ENCODE results near the gene TM9SF4.

The TM9SF4 gene

GRCh38 chr20:32130965-32131364 is 21.5 kb downstream of the TM9SF4 start:
- DNase-seq, result no peak

DNA sequence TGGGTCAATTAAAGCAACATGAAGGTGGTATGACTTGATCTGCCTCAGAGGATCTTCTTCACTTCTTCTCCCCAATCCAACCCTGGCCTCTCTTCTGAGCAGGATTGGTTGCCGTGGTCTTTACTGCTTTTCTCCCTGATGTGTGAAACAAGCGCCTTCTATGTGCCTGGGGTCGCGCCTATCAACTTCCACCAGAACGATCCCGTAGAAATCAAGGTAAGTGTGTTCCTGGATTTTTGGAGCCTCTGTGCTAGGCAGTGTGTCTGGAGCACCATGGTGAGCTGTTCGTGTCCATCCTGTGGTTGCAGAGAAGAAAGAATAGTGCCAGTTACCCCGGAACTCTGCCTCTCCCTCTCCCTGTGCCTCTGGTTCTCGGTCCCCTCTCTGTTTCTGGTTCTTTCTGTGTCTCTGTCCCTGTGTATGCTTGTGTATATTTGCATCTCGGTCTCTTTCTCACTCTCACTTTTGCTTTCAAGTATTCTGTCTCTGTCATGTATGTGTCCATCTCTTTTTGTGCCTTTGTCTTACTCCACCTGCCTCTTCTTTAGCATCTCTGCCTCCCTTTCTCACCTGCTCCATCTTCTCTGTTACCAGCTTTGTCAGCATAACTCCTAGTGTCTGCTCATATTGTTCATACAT is 23.5 kb downstream of the TM9SF4 start:
- no peak for DNase-seq

DNA sequence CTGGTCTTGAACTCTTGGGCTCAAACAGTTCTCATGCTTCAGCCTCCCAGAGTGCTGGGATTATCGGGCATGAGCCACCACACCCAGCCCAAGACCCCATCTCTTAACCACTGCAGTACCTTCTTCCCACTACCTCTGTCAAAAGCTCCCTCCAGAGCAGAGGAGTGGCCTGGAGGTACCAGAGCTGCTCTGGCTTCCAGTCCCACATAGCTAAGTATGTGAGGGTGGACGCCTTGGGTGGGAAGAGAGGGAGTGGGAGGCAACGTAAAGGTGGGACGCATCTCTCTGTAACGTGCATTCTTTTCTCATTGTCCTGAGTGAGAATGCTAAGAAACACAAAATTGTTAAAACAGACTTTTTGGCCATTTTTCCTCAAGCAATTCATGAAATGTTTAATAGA is 24.5 kb downstream of the TM9SF4 start:
- no peak for DNase-seq

GRCh38 chr20:32135983-32136515 is 26.5 kb downstream of the TM9SF4 start:
- no peak for DNase-seq

DNA sequence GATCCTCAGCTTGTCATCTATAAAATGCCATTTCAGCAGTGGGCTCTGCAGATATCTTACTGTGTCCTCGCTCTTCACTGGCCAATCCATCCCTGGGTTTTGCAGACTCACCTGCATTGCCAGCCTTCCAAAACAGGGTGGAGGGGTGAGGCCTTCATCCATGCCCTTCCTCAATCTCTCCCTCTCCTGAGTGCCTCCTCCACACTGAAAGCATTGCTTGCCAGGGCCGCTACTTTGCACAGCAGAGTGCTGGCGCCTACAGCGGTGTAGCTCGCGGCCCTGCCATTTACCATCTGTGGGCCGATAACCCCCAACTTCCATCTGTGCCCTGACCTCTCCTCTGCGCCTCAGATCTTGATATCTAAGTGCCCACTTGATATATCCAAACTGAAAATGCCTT is 29.4 kb downstream of the TM9SF4 start:
- no peak for DNase-seq

- DNase-seq, result no peak
Measured at GRCh38 chr20:32139947-32140346, 30.4 kb downstream of the TM9SF4 start.

DNA sequence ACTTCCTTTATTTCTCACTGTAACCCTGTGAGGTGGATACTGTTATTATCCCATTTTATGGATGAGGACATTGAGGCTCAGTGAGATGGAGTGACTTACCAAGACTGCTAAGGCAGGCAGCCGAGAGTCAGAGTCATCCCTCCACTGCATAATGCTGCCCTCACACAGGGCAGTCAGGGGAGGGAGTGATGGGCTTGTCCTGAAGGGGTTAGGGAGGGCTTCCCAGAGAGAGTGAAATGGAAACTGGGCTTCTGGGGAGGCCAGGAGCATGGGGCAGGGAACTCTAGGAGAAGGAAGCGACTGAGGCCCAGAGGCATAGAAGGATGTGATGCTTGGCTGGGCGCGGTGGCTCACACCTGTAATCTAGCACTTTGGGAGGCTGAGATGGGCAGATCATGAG is 31.1 kb downstream of the TM9SF4 start:
- no peak for DNase-seq

GRCh38 chr20:32141465-32141980 is 32.0 kb downstream of the TM9SF4 start:
- DNase-seq, result no peak

DNA sequence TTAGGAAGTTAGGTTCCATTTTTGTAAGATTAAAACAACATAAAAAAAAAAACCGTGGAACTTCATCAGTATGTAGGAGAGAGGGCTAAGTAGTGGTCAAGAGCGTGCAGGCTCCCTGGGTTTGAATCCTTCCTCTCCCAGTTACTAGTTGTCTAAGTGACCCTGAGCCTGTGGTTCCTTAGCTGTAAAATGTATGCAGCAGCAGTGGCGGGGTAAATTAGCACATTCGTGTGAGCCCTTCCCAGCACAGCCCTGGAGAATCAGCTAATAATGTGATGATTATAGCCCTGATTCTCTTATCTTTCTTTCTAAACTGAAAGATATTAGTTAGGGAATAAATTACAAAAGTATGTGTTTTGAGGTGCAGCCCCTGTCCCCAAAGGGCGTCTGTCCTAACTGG is 32.6 kb downstream of the TM9SF4 start:
- DNase-seq, result no peak

- DNase-seq, result no peak
Measured at GRCh38 chr20:32142991-32143390, 33.5 kb downstream of the TM9SF4 start.

DNA sequence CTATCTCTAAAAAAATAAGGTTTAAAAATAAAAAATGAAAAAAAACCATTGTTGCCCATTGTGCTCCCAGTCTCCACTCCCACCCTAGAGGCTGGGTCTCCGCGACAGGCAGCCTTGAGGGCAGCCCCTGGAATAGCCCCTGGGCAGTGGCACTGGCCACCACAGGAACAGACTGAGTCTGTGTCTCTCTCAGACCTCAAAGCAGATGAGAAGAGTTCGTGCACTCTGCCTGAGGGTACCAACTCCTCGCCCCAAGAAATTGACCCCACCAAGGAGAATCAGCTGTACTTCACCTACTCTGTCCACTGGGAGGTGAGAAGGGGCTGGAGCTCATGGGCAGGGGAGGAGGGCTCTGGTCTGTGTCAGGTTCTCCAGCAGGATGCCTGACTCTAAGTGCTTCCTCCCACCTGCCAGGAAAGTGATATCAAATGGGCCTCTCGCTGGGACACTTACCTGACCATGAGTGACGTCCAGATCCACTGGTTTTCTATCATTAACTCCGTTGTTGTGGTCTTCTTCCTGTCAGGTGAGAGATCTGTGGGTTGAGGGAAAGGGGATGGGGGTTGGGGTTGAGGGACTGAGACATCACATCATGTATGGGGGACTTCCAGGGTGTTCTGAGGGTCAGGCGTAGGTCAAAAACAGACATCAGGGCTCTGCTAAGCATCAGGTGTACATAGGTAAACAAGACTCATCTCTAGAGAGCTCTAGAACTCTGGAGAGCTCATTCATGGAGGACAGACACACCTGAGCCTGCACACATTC is 35.6 kb downstream of the TM9SF4 start:
- DNase-seq, result no peak

- DNase-seq, result no peak
Measured at GRCh38 chr20:32149566-32150170, 40.2 kb downstream of the TM9SF4 start.

DNA sequence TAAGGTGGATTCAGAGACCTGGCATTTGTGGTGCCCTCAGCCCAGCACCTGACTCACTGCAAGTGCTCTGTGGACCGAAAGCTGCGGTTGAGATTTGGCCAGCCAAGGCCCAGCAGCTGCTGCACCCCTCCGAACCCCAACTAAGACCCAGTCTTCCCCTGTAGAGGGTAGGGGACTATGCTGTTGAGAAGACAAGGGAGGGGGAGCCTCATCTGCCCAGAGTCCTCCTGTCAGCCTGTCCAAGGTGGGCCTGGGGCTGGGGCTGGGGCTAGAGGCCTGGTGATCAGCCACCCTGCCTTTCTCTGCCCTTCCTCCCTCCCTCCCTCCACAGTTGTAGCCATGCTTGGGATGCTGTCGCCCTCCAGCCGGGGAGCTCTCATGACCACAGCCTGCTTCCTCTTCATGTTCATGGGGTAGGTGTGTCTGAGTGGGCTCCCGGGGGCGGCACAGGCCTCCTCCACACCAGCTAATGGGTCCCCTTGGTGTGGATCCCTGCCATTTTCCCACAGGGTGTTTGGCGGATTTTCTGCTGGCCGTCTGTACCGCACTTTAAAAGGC is 40.9 kb downstream of the TM9SF4 start:
- DNase-seq, result no peak

DNA sequence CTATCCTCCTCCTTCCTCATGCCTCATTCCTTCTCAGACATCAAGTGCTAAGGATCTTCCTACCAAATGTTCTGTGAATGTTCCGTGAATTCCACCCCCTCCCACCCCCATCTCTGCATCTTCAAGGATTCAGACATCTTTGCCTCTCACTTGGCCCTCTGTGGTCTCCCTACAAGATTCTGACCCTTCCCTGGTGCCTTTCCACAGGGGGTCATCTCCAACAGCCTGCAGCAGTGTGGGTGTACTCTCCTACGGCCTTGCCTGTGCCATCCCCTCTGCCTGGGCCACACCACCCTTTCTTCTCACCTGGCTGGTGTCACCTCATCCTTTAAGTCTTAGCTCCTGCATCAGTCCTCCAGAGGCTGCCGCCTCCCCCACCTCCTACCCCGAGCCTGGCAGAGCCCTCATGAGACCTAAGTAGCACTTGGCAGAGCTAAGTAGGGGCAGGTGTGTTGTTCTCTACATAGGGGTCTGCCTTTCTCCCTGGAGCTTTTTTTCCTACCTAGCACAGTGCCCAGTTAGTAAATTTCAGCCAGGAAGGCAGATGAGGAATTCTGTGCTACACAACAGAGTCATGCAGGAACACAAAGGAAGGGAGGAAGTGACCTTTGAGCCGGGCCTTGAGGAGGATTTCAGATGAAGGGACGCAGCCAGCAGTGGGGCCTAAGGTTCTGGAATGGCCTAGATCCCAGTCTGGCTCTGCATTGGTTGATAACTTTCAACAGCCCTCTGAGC is 43.1 kb downstream of the TM9SF4 start:
- no peak for DNase-seq

- no peak for DNase-seq
Measured at GRCh38 chr20:32153156-32153665, 43.7 kb downstream of the TM9SF4 start.

DNA sequence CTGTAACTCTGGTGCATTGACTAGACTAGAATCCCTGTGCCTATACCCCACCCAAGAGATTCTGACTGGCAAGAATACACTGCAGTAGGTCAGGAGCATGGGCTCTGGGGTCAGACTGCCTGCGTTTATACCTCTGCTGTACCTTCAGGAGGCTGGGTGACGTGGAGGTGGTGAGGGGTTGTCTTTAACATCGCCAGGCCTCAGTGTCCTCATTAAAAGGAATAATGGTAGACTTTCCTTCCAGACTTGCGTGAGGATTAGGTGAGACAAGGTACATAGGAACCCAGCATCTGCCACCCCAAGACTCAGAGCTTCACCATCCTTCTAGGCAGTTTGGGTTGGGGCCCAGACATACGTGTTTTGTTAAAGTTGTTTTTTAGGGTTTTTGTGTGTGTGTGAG is 44.3 kb downstream of the TM9SF4 start:
- no peak for DNase-seq

DNA sequence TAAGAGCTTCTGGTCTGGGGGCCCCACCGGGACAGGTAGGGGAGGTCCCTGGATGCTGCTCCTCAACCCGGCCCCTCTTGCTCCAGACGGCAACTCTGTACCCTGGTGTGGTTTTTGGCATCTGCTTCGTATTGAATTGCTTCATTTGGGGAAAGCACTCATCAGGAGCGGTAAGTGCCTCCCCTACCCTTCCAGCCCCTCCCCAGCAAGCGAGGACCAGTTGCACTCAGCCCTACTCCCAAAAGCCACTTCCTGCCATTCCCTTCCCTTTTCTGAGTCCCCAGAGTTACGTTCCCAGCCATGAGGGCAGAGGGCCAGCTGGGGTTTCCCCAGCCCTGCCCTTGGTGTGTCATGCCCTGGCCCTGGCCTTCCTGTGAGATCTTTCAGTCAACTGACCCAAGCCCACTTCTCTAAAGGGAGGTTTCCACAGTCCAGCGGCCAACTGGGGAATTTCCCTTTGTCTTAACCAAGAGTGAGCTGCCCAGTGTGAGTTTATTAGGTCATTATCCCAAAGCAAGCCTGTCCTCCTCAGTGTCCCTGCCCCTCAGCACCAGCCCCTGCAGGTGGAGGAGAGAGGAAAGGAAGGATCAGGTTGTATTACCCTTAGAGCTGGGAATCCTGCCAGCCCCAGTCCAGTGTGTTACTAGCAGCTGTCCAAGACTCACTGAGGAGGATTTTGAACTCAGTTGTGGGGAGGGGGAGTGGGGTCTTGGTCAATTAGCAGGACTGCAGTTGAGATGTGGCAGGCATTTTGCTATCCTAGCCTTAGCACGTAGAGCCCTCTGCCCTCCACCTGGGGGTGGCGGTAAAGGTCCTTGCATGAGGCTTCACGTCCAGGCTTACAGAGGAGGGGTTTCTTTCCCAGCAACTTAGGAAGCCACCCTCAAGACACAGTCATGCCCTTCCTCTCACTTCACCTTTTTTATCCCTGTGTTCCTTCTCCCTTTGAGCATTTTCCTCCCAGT is 45.8 kb downstream of the TM9SF4 start:
- peak; percentile 87 for DNase-seq

GRCh38 chr20:32157611-32158010 is 48.1 kb downstream of the TM9SF4 start:
- DNase-seq, result no peak

DNA sequence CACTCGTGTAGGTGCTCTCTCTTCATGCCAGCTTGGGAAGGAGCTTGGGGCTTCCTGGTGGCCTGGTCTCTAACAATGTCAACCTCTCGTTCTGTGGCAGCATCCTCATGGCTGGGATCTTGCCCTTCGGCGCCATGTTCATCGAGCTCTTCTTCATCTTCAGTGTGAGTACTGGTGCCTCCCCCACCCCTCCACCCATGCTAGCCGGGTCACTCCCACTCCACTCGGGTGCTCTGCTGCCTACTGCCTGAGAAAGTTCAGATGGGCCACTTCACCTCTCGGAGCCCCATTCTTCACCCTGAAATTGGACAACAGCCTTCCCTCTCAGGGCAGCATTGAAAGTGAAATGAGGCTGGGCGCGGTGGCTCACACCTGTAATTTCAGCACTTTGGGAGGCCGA is 48.8 kb downstream of the TM9SF4 start:
- DNase-seq, result no peak

DNA sequence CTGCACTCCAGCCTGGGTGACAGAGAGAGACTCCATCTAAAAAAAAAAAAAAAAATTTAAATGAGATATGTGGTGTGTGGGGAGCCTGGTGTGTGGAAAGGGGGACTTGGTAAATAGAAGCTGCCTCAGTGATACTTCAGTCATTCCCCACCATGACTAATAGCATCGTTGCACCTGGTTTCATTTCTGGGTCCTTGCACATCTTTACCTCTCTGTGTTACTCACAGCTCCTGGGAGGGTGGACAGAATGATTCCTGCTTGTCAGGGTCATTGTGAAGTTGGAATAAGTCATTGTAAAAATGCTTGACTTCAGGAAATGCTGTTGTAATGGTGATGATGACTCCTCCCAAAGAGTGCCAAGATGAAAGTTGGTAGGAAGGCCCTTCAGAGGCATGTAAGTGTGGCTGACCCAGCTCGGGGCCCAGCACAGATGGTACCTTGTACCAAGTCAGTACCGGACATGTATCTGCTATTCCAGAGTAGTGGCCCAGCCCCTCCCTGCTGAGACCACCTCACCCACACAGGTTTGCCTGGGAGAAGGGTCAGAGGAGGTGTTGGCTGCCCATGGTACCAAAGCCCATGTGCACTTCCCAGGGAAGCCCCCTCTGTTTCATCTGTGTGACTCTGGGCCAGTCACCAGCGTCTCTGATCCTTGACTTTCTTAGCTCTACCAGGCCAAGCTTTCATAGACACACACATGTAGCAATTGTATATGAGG is 49.6 kb downstream of the TM9SF4 start:
- no peak for DNase-seq

- DNase-seq, result no peak
Measured at GRCh38 chr20:32159766-32160221, 50.3 kb downstream of the TM9SF4 start.

Measured in CD4-positive, alpha-beta T cell treated with Interleukin-15 for 1 hour (primary cell).